GM12892 (cell line): ENCODE results near the gene SYDE2.

Experiments used
- POLR2A ChIP-seq: IDR thresholded peaks from 2 replicates; pipeline ENCODE4 v1.6.1; 2011; ENCODE audit warnings: low read depth, low read length, control low read depth
- POLR2AphosphoS5 ChIP-seq: IDR thresholded peaks from 2 replicates; pipeline ENCODE4 v1.6.1; 2011; ENCODE audit warnings: low read depth, low read length, control low read depth
- TAF1 ChIP-seq: IDR thresholded peaks from 2 replicates; pipeline ENCODE4 v1.6.1; 2011; ENCODE audit warnings: low read depth, mild to moderate bottlenecking, control low read depth, low read length, borderline replicate concordance

DNA sequence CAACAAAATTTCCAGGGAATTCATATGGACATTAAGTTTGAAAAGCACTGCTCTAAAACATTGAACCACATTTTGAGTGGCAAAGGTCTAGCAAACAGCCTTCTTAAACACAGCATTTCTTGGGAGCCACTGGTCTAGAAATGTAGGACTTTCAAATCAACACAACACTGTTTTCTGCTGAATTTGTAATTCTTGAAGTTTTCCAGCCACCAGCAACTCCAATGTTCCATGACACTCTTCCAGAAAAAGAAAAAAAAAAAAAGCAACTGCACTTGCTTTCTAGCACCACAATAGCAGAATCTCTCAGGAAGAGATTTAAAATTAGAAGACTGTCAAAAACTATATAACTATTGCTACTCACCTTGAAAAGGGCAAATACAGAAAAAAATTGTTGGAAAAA lies 4.5 kb downstream of the SYDE2 start:
- TF ChIP-seq POLR2A = no peak
- no peak for TF ChIP-seq TAF1
- TF ChIP-seq POLR2AphosphoS5 = no peak
